IPS-NIHi11 (cell line): Measurements from ENCODE around the gene MAU2.

Experiments
- DNase-seq: peaks from one replicate; pipeline ENCODE4 v3.0.0; 2012; ENCODE audit warnings: mixed read lengths, low spot score

MAU2 gene

GRCh38 chr19:19320361-19321140 lies at the start of gene MAU2, which contains the start of gene SUGP1:
Gene MAU2, plus strand, starts transcription at chr19:19320829. Its CDS starts 31 bp downstream, at chr19:19320860.
Gene SUGP1, minus strand, starts transcription at chr19:19320509. Its CDS starts 13 bp downstream, at chr19:19320496.
- peak; percentile 96 for DNase-seq

- no peak for DNase-seq
These were observed 48.6 kb upstream of the MAU2 start for GRCh38 chr19:19271828-19272599.

- DNase-seq: no peak
These were observed 46.5 kb upstream of the MAU2 start for GRCh38 chr19:19274146-19274545.

GRCh38 chr19:19274716-19275565 lies 45.7 kb upstream of the MAU2 start:
- peak; percentile 8 for DNase-seq

GRCh38 chr19:19276386-19276785 lies 44.2 kb upstream of the MAU2 start:
- peak; percentile 2 for DNase-seq

- peak; percentile 21 for DNase-seq
These were observed 43.8 kb upstream of the MAU2 start for GRCh38 chr19:19276851-19277250.

GRCh38 chr19:19278315-19278714 lies 42.3 kb upstream of the MAU2 start:
- DNase-seq: no peak

GRCh38 chr19:19279062-19279612 lies 41.5 kb upstream of the MAU2 start:
- no peak for DNase-seq

- no peak for DNase-seq
These were observed 40.8 kb upstream of the MAU2 start for GRCh38 chr19:19279853-19280252.

- no peak for DNase-seq
These were observed 40.1 kb upstream of the MAU2 start for GRCh38 chr19:19280561-19280960.

GRCh38 chr19:19285686-19286085 lies 34.9 kb upstream of the MAU2 start:
- DNase-seq: no peak

GRCh38 chr19:19292607-19293006 lies 28.0 kb upstream of the MAU2 start:
- no peak for DNase-seq

- no peak for DNase-seq
These were observed 25.7 kb upstream of the MAU2 start for GRCh38 chr19:19294914-19295313.

- DNase-seq: peak; percentile 11
These were observed 23.5 kb upstream of the MAU2 start for GRCh38 chr19:19296953-19297689.

GRCh38 chr19:19297759-19298158 lies 22.9 kb upstream of the MAU2 start:
- DNase-seq: peak; percentile 31

GRCh38 chr19:19300613-19301012 lies 20.0 kb upstream of the MAU2 start:
- no peak for DNase-seq

GRCh38 chr19:19303411-19303810 lies 17.2 kb upstream of the MAU2 start:
- DNase-seq: no peak

- no peak for DNase-seq
These were observed 16.3 kb upstream of the MAU2 start for GRCh38 chr19:19304186-19304965.

GRCh38 chr19:19305066-19305465 lies 15.6 kb upstream of the MAU2 start:
- DNase-seq: no peak

GRCh38 chr19:19305696-19306095 lies 14.9 kb upstream of the MAU2 start:
- no peak for DNase-seq
